Right atrium auricular region (tissue), 2 donors: ENCODE results near the gene SYNGR2. TPM values are rescaled to one million over a fixed set of nuclear protein-coding genes. Genes with fewer than 3 reads are reported as not detected.

Source experiments
- DNase-seq: peaks from one replicate; pipeline ENCODE4 v3.0.0-alpha.2; 2019; ENCODE audit warnings: low spot score
- H3K27ac ChIP-seq, 2 donors: fragments of 200-600 bp; sonication (generic); 1 replicate in 1 of 2; 2 replicates in 1 of 2; pipeline ENCODE4 v1.5.1; 2016 to 2019
- H3K27me3 ChIP-seq, 2 donors: fragments of 200-600 bp; sonication (generic); one replicate each; pipeline versions ENCODE4 v1.5.1 to v1.6.0; 2017 to 2019
- H3K36me3 ChIP-seq: fragments of 200-600 bp; sonication (generic); one replicate; pipeline ENCODE4 v1.5.1; 2016
- H3K4me1 ChIP-seq, 2 donors: fragments of 200-600 bp; sonication (generic); one replicate each; pipeline versions ENCODE4 v1.5.1 to v1.6.0; 2017 to 2019
- H3K4me3 ChIP-seq, 2 donors: fragments of 200-600 bp; sonication (generic); 1 replicate in 1 of 2; 2 replicates in 1 of 2; pipeline ENCODE4 v1.5.1; 2017 to 2019; ENCODE audit warnings: mild to moderate bottlenecking in 1 of 2, moderate library complexity in 1 of 2
- H3K9me3 ChIP-seq, 2 donors: fragments of 200-600 bp; sonication (generic); one replicate each; pipeline ENCODE4 v1.5.1; 2019
- total RNA-seq, 2 donors: library from RNA; depleted of rRNA; stranded (reverse); fragments of >200 nt; gene quantifications; one replicate each; pipeline ENCODE4 v1.1.0, GENCODE V29; 2016
- TF ChIP-seq, protein P1 (sequence below), 2 donors: fragments of 200-600 bp; sonication (generic); IDR thresholded peaks; one replicate each; pipeline ENCODE4 v1.5.1; 2019; ENCODE audit warnings: antibody characterized with exemption in 2 of 2

The SYNGR2 gene
- total RNA-seq, 2 donors from 2014 or later, result 52.8 to 129 TPM

DNA sequence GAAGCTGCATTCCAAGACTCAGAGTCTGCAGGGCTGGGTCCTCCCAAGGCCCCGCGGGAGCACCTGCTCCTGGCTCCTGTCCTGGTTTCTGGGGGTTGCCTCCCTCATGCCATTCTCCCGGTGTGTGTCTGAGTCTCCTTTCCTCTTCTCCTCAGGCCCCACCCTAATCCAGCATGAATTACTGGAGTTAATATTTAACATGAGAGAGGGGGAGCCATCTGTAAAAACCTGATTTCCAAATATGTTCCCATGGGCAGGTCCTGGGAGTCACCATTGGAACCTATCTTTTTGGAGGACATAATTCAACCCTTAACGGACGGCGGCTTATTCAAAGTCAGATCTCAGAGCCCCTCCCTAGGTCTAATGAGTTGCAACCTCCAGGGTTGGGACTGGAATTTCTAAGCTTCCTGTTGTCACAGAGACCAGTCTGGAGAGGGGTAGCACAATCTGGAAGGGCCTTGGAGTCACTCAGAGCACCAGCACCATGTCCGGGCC, 16.8 kb upstream of the SYNGR2 start:
- no peak overlapping the region for H3K27ac ChIP-seq

DNA sequence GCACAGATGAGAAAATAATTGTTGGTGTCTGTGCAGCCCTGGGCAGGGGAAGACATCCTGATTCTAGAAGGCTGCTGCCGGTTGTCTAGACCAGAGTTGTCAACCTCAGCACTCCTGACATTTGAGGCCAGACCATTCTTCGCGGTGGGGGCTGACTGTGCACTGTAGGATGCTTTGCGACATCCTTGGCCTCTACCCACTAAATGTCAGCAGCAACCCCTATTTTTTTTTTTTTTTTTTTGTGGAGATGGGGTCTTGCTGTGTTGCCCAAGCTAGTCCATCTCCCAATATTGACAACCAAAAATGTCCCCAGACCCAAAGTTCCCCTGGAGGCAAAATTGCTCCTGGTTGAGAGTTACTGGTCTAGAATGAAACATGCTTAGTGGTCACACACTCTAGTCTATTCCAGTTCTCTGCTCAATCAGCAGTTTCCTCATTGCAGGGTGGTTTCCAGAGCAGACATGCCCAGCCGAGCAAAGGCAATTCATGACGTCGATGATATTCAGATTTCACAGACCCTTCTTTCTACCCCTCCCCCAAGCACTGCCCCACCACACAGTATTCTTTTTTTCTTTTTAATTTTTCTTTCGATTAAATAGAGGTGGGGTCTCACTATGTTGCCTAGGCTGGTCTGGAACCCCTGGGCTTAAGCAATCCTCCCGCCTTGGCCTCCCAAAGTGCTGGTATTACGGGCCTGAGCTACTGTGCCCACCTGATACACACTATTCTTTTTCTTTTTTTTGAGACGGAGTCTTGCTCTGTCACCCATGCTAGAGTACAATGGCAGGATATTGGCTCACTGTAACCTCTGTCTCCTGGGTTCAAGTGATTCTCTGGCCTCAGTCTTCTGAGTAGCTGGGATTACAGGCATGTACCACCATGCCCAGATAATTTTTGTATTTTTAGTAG, 13.2 kb upstream of the SYNGR2 start:
- Histone ChIP-seq H3K36me3 (no peaks in the 10 kb centered on the region), H3K27me3 (no peaks in the 10 kb centered on the region), H3K4me1 (peaks cover 0 to 5% of the 10 kb centered on the region in 2 donors), H3K4me3 (no peak overlapping the region), H3K27ac (no peak overlapping the region), H3K9me3 (no peaks in the 10 kb centered on the region)
- no peak for DNase-seq
- TF ChIP-seq, protein P1, sequence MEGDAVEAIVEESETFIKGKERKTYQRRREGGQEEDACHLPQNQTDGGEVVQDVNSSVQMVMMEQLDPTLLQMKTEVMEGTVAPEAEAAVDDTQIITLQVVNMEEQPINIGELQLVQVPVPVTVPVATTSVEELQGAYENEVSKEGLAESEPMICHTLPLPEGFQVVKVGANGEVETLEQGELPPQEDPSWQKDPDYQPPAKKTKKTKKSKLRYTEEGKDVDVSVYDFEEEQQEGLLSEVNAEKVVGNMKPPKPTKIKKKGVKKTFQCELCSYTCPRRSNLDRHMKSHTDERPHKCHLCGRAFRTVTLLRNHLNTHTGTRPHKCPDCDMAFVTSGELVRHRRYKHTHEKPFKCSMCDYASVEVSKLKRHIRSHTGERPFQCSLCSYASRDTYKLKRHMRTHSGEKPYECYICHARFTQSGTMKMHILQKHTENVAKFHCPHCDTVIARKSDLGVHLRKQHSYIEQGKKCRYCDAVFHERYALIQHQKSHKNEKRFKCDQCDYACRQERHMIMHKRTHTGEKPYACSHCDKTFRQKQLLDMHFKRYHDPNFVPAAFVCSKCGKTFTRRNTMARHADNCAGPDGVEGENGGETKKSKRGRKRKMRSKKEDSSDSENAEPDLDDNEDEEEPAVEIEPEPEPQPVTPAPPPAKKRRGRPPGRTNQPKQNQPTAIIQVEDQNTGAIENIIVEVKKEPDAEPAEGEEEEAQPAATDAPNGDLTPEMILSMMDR (IDR thresholded peaks at IDR 0.05), result no peak

More for the DNA sequence above, 16.8 kb upstream of the SYNGR2 start:
- no peaks in the 10 kb centered on the region for H3K9me3 ChIP-seq
- no peak for DNase-seq
- peaks cover 0 to 5% of the 10 kb centered on the region in 2 donors for H3K4me1 ChIP-seq
- TF ChIP-seq, protein P1 (IDR thresholded peaks at IDR 0.05), result no peak
- H3K4me3 ChIP-seq, result no peak overlapping the region
- no peaks in the 10 kb centered on the region for H3K27me3 ChIP-seq
- no peaks in the 10 kb centered on the region for H3K36me3 ChIP-seq

DNA sequence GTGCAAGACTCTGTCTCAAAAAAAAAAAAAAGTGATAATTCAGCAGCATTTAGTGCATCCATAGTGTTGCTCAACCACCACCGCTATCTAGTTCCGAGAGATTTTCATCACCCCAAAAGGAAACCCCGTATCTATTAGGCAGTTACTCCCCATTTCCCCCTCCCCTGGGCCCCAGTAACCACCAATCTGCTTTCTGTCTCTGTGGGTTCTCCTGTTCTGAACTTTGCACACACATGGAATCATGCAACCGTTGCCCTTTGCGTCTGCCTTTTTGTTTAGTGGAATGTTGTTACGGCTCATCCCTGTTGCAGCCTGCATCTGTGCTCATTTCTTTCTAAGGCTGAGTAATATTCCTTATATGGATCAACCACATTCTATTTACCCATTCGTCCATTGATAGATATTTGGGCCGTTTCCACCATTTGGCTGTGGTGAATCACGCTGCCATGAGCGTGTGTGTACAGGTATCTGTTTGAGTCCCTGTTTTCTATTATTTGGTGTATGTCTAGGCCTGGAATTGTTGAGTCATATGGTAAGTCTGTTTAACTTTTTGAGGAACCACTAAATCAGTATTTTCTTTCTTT, 8.7 kb upstream of the SYNGR2 start:
- no peaks in the 10 kb centered on the region for H3K27me3 ChIP-seq
- H3K4me3 ChIP-seq, result no peak overlapping the region
- DNase-seq, result no peak
- no peaks in the 10 kb centered on the region for H3K36me3 ChIP-seq
- no peak overlapping the region for H3K27ac ChIP-seq
- TF ChIP-seq, protein P1 (IDR thresholded peaks at IDR 0.05), result no peak
- H3K9me3 ChIP-seq, result no peaks in the 10 kb centered on the region
- no peaks in the 10 kb centered on the region for H3K4me1 ChIP-seq

DNA sequence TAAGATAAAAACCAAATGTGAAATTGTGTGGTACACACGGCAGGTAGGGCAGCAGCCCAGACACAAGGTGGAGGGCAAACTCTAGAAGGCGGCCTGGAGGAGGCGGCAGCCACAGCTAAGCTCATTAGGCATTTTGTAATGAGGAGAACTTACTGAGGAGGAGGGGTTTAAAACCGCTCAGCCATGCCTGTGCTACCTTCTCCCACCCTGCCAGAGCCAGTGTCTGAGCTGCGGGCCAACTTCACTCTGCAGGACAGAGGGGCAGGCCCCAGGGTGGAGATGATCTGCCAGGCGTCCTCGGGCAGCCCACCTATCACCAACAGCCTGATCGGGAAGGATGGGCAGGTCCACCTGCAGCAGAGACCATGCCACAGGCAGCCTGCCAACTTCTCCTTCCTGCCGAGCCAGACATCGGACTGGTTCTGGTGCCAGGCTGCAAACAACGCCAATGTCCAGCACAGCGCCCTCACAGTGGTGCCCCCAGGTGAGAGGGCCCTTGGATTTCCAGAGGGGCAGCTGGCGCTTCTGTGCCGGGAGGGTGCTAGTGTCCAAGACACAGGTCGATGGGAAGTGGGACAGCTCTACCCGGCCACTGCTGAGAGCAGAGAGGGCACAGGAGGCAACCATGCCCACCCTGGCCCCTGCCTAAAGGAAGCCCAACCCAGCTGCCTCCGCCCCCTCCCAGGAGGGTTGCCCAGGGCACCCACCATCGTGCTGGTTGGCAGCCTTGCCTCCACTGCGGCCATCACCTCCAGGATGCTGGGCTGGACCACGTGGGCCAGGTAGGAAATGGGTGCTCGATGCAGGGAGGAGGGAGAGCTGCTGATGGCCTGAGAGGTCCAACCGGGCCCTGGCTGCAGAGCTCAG, 4.3 kb upstream of the SYNGR2 start:
- H3K36me3 ChIP-seq, result no peaks in the 10 kb centered on the region
- peaks cover 0 to 9% of the 10 kb centered on the region in 2 donors for H3K4me1 ChIP-seq
- H3K27ac ChIP-seq, result no peak overlapping the region
- H3K4me3 ChIP-seq, result no peak overlapping the region
- TF ChIP-seq, protein P1 (IDR thresholded peaks at IDR 0.05), result no peak
- DNase-seq, result no peak
- H3K27me3 ChIP-seq, result no peaks in the 10 kb centered on the region
- no peaks in the 10 kb centered on the region for H3K9me3 ChIP-seq

DNA sequence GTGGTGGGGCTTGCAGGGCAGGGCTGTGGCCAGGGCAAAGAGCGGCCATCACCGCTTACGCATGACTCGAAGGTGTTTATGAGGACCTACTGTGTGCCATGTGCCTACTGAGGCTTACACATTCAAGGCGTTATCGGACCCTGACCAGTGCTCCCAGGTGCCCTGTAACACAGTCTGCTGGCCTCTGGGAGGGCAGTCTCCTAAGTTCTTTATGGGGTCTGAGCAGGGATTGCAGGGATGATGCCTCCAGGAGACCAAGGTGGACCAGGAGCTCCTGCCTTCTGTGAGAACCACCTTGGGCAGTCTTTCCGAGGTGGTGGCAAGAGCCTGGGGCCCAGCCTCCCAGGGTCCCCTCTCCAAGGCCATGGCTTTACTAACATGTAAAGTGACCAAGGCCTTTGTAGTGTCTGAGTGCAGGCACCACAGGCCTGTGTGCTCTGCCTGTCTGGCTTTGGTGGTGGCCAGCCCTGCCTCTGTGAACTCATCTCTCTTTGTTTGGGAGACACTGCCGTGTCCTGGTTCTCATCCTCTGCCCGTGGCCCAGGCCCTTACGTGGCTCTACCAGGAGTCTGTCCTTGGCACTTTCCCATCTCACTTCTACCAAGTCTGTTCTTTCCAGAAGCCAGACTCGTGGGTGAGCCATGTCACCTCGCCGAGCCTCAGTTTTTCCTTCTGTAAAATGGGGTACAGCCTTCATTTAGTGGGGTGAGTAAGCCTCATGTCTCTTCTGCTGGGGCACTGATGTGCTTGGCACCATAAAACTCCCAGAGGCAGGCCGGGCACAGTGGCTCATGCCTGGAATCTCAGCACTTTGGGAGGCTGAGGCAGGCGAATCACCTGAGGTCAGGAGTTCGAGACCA, 3.4 kb upstream of the SYNGR2 start:
- Histone ChIP-seq H3K36me3 (no peaks in the 10 kb centered on the region), H3K27me3 (no peaks in the 10 kb centered on the region), H3K27ac (no peak overlapping the region), H3K4me3 (no peak overlapping the region), H3K4me1 (peaks cover 0 to 17% of the 10 kb centered on the region in 2 donors), H3K9me3 (no peaks in the 10 kb centered on the region)
- no peak for DNase-seq
- TF ChIP-seq, protein P1 (IDR thresholded peaks at IDR 0.05), result no peak
